HG03095 (cell line): ENCODE measurements around the gene PLEKHD1.

Experiments
- ATAC-seq: cut with Tn5 transposase; IDR thresholded peaks from one replicate; pipeline ENCODE4 v1.9.1; 2021; ENCODE audit warnings: moderate library complexity; ENCODE audit not compliant: unreplicated experiment

The PLEKHD1 gene

GRCh38 chr14:69547701-69548348, 63.3 kb downstream of the PLEKHD1 start:
- no peak for ATAC-seq

GRCh38 chr14:69548566-69548965, 64.0 kb downstream of the PLEKHD1 start:
- no peak for ATAC-seq

- ATAC-seq: no peak
Observed at GRCh38 chr14:69551511-69551910, 67.0 kb downstream of the PLEKHD1 start.

- ATAC-seq: no peak
Observed at GRCh38 chr14:69553252-69553651, 68.7 kb downstream of the PLEKHD1 start.

- no peak for ATAC-seq
Observed at GRCh38 chr14:69554500-69554899, 70.0 kb downstream of the PLEKHD1 start.

- no peak for ATAC-seq
Observed at GRCh38 chr14:69558774-69559173, 74.2 kb downstream of the PLEKHD1 start.

- no peak for ATAC-seq
Observed at GRCh38 chr14:69559581-69560011, 75.1 kb downstream of the PLEKHD1 start.

GRCh38 chr14:69560826-69561225, 76.3 kb downstream of the PLEKHD1 start:
- no peak for ATAC-seq

GRCh38 chr14:69561893-69562292, 77.4 kb downstream of the PLEKHD1 start:
- ATAC-seq: no peak

GRCh38 chr14:69567563-69567962, 83.0 kb downstream of the PLEKHD1 start:
- no peak for ATAC-seq

GRCh38 chr14:69569859-69570258, 85.3 kb downstream of the PLEKHD1 start:
- ATAC-seq: no peak

- ATAC-seq: no peak
Observed at GRCh38 chr14:69570836-69571330, 86.4 kb downstream of the PLEKHD1 start.

GRCh38 chr14:69571449-69572029, 87.0 kb downstream of the PLEKHD1 start:
- no peak for ATAC-seq

GRCh38 chr14:69572030-69572840, 87.7 kb downstream of the PLEKHD1 start:
- ATAC-seq: no peak

GRCh38 chr14:69572841-69573135, 88.3 kb downstream of the PLEKHD1 start:
- ATAC-seq: no peak

GRCh38 chr14:69573205-69573830, 88.8 kb downstream of the PLEKHD1 start:
- ATAC-seq: no peak

GRCh38 chr14:69573831-69574262, 89.3 kb downstream of the PLEKHD1 start:
- no peak for ATAC-seq

- no peak for ATAC-seq
Observed at GRCh38 chr14:69574263-69574953, 89.9 kb downstream of the PLEKHD1 start, which contains the start of gene CCDC177. Gene CCDC177, minus strand, starts transcription at chr14:69574871. Its CDS starts 1,249 bp downstream, at chr14:69573622.

- ATAC-seq: no peak
Observed at GRCh38 chr14:69574954-69575295, 90.4 kb downstream of the PLEKHD1 start.

GRCh38 chr14:69579476-69579875, 94.9 kb downstream of the PLEKHD1 start:
- no peak for ATAC-seq

- ATAC-seq: no peak
Observed at GRCh38 chr14:69580009-69580577, 95.6 kb downstream of the PLEKHD1 start.
